NCI-H526 treated with DMSO at 0.1 percent for 48 hours (cell line): Measurements from ENCODE around the gene POC1B.

Source experiments
- DNase-seq: peaks from one replicate; lab custom pipeline; 2025; lab: John Stamatoyannopoulos, UW

The POC1B gene

DNA sequence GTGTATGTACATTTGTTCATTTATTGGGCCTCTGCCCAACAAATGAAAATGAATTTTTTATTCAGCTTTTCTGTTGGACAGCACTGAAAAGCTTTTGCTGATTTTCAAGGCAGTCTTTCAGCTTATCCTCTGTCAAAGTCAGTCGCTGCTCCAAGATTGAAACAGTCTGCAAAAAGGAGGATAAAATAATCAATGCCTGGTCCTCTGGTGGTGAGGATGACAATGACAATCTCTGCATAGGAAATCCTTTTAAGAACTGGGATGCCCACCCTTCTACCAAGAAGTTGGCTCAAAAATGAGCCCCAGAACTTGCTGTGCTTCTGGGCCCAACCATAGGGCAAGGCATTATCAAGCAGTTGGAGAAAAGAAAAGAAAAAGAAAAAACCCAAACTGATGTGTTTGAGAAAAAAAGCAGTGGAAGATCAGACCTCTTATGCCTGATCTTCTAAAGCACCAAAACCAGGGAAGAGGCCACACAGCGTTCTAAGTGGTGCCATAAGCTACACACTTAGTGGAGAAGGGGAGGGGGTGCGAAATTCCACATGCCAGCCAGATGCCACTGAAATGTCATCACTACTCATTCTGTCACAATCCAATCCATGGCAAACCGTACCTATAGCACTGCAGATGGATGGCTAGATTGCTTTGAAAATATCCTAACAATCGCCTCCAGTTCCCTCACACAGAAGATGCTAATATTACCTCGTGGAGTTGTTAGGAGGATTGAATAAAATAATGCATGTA lies 104.6 kb downstream of the POC1B start:
- no peak for DNase-seq

DNA sequence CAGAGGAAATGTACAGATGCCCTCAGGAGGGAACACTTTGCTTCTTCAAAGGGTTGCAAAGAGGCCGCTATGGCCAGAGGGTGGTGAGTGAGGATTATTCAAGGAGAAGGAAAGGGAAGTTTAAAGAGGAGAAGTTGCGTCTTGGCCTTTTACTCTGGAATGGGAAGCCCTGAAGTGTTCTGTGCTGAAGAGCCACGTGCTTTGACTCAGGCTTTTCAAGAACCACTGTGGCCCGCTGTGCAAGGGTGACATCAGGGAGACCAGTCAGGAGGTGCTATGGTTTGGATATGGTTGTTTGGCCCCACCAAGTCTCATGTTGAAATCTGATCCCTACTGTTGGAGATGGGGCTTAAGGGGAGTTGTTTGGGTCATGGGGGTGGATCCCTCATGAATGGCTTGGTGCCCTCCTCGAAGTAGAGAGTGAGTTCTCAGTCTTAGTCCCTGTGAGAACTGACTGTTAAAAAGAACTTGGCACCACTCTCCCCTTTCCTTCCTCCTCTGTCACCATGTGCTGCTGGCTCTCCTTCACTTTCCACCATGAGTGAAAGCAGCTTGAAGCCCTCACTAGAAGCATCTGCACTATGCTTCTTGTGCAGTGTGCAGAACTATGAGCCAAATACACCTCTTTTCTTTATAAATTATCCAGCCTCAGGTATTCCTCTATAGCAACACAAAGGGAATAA lies 107.5 kb downstream of the POC1B start:
- no peak for DNase-seq

DNA sequence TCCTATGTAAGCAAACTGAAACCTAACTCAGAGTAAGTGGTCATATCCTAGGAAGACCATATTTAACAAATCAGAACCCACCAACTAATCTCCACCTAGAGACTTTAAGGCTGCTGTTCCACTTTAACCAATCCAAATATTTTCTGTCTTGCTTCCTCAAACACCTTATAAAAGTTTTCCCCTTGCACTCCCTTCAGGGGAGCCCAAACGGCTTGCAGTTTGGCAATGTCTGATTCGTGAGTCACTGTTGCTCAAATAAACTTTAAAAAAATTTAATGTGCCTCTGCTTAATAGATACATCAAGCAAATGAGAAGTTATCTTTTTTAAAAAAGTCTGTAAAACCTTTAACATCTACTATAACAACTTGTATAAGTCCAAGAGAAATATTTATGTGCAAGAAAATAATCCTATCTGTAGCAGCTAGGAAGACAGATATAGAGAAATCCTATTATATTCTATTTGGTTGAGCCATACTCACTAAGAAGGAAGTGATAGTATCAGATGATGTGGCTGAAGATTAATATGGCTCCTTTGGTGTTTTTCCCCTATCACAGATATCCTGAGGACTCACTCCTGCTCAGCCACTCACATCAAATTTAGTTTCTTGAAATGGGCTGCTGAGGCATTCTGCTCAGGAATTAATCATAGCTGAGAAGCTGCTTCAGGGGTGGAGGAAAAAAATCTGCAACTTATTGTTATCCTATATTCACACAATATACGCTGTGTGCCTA lies 108.4 kb downstream of the POC1B start:
- no peak for DNase-seq

DNA sequence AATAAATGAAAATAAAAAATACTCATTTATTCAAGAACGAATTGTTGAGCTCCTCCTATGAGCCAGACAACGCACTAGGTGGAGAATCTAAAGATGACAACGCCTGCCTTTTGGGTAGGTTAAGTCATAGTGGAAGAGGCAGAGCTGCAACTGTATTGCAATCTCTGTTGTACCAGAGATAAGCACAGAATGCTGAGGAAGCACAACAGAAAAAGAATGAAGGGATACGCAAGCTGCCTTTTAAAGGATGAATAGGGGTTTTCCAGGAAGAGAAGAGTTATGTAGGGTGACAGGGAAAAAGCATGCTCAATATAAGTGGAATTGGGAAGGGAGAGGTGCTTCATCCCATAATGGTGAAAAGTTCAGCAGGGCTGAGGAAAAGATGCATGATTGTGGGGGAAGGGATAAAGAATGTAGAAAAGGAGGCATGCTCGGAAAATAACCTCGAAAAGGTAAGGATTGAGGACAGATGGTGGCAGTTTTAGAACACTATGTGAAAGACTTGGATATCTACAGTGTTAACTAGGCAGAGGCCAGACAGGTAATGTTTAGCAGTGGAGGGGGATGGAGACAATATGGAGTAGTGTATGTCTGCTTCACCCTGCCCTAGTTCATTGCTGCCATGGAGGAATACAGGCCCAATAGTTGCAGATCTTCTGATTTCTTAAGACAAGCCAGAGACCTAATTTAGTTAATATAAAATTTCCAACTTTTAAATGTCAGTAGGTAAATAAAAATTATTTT lies 109.6 kb downstream of the POC1B start:
- no peak for DNase-seq

DNA sequence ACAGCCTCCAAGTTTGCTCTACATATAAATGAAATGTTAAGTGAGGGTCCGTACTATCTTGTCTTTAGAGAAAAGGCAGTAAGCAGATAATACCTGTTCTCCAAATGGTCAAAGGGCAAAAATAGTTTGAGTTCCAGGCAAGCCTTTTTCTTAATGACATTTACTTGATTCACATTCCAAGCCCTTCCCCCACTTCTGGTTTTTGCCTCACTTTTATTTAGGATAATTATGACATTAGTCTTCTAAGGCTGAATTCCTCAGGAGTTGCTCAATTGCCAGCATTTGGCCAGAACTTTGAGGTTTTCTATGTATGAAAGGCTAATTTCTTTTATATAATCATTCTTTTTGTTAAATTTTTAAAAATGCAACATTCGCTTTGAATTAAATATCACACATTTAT lies 111.0 kb downstream of the POC1B start:
- no peak for DNase-seq

DNA sequence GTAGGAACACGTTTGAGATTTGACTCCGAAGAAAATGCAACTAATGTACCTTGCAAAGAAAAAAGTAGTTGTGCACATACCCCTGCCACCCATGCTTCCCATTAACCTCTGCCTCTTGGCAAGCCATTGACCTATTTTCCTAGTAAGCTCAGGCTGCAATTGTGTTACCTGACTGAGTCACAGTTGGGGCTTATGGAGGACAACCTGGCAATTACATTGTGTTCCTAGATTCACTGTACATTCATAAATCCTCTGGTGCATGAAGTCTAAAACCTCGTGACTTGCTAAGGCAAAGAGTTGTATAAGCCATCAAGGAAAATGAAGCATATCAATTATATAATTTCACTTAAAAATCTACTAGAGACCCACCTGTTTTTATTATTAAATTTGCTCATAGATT lies 111.5 kb downstream of the POC1B start:
- DNase-seq, result no peak

DNA sequence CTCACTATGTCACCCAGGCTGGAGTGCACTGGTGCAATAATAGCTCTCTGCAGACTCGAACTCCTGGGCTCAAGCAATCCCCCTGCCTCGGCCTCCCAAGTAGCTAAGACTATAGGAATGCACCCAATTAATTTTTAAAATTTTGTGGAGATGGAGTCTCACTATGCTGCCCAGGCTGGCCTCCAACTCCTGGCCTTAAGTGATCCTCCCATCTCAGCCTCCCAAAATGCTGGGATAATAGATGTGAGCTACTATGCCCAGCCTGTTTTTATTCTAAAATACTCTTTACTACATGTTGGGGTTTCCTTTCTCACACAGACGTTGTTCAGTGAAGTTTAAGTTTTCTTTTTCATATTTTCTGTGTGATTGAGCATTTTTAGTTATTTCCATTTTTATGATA lies 112.6 kb downstream of the POC1B start:
- DNase-seq, result no peak

DNA sequence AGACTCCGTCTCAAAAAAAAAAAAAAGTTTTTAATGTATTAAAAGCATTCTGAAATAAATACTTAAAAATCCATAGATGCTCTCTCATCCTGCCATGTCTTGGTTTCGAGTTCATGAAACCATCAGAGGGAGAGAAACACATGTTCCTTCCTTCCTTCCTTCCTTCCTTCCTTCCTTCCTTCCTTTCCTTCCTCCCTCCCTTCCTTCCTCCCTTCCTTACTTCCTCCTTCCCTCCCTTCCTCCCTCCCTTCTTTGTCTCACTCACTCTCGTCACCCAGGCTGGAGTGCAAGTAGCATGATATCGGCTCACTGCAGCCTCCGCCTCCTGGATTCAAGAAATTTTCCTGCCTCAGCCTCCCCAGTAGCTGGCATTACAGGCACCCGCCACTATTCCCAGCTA lies 113.2 kb downstream of the POC1B start:
- DNase-seq, result no peak

DNA sequence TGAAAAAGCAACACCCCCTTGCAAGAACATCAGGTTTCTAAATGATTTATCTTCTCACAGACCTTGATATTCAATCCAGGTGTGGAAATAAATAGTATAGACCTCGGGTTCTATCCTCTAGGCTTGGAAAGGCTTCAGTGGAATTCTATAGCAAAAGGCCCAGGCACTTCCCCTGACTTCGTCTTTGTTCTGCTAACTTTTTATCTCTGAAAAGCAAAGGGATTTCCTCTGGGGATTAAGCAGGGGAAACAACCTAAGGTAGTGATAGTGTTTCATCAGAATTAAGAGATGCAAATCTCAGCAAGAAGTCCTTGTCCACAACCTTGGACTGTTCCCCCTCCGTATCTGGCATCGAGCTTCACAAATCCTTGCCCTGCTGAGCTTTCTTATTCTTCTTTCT lies 114.0 kb downstream of the POC1B start:
- DNase-seq, result no peak

DNA sequence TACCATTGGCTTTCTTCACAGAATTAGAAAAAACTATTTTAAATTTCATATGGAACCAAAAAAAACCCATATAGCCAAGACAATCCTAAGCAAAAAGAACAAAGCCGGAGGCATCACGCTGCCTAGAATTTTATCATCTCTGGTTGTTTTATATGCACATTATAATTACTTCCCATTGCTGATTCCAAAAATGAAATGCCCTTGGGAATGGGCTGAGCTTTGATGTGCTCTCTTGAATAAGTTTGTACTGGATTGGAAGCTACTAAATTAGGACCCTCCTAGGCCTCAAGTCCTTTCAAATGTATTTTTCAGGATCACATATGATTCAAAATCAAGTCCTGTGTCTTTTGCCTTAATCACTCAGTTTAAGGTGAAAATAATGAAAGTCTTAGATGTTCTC lies 114.6 kb downstream of the POC1B start:
- no peak for DNase-seq

DNA sequence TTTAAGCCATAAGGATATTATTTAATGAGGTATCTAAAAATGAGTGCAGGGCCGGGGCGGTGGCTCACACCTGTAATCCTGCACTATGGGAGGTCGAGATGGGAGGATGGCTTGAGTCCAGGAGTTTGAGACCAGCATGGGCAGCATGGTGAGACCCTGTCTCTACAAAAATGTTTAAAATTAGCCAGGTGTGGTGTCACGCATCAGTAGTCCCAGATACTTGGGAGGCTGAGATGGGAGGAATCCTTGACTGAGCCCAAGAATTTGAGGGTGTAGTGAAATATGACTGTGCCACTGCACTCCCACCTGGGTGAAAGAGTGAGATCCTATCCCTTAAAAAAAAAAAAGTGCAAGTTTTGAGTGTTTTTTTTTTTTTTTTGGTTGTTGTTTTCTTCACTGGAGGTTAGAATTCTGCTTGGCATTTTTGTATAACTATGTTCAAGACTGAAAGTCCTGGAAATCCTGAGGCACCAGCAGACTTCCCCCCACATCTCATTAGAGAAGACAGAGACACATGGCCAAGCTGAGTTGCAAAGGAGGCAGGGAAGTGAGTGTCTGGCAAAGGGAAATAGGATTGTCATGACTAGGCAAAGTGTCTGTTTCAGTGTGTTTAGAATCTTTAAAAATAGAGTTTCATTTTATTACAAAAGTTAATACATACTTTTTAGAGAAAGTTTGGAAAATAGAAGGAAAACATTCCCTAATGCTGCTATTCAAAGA lies 120.1 kb downstream of the POC1B start:
- DNase-seq, result no peak

DNA sequence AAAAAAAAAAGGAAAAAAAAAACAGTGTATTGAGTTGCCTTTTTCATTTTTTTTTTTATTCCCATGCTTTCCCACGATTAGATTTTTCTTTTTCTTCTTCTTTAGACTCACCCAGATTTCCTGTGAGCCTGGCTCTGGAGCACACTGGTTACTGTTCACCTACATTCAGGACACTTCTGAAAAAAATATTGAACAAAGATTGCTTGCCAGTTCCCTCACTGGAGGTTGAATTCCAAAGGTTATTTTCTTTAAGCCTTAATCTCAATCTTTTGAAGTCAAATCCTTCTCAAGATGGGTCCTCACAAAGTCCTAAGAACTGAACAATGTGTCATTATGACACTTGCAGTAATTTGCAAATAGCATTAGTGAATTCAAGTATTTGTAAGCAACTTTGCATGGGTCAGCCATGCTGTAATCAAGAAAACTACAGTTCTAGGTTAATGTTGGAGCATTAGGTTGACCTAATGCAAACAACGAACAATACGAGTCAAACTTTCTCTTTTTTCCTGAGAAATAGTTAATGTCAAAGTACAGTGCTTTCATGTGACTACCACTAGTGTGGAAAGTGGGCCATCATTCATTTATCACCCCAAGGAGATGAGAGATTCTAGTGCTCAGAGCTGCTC lies 124.3 kb downstream of the POC1B start:
- no peak for DNase-seq

DNA sequence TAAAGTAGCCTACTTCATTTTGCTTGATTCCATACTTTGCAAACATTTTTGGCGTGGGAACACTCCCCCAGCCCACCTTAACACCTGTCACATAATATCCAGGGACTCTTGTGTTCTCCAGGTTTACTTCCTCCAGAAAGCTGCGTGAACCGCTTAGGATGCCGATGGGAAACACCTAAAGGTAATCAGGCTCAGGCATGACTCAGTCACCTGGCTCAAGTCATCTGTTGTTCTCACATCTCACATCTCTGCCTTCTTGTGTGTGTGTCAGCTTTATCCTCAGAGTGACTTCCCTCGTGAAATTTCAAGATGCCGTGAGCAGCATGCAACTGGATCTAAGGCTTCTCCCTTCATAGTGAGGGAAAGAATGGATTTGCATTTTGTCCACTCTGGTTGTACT lies 125.4 kb downstream of the POC1B start:
- no peak for DNase-seq

DNA sequence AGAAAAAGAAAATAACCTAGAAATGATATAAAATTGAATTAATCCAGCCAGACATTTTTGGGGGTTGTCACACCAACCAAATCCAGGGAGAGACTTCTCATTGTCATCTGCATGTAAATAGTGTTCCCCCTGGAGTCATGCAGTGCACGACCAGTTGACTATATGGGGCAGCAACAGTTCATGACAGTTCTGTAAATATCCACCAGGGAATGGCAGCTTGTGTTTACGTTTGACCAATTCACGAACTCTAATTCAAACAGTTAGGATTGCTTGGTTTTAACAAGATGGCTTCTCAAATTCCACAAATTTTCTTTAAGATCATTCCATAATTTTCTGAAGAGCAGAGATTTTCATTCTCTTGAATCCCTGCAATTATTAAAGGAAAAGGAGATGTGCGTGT lies 130.1 kb downstream of the POC1B start:
- no peak for DNase-seq

DNA sequence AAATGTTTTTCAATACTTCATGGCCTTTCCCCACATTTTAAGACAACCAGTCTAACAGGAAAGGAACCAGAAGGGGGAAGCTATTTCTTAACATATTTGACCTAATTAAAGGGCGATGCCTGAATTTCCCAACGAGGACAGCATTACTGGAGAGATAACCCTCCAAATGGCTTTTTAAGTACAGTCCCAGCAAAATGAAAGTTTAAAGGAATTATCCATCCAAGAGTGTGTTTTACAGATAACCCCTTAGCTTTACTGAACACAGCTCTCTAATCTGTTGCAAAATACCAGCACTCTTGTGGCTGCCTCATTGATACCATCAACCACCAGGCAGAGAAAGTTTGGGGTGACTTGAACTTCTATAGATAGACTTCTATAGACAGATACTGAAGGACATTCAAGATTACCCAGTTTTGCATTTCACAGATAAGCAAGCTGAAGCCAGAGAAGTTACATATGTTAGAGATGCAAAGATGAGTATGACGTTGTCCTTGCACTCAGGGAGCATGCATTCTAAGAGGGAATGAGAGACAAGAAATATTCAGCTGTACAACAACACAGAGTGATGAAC lies 132.2 kb downstream of the POC1B start:
- DNase-seq, result no peak

DNA sequence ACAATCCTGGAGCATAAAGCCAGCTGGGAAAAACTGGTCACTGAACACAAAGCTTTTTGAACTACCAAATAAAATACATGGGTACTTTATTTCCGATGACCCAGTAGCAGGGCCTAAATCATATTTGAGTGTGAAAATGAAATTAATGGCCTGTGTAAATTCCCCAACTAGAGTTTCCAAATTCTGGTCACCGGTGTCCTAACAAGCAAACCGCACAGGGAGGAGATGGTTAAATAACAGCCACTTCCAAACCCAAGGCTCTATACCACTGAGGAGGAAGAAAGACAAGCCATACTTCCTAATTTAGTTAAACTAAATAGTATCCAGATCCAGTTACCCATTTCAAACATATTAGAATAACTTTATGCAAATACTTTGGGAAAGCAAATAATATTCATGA lies 133.5 kb downstream of the POC1B start:
- peak; percentile 18 for DNase-seq

DNA sequence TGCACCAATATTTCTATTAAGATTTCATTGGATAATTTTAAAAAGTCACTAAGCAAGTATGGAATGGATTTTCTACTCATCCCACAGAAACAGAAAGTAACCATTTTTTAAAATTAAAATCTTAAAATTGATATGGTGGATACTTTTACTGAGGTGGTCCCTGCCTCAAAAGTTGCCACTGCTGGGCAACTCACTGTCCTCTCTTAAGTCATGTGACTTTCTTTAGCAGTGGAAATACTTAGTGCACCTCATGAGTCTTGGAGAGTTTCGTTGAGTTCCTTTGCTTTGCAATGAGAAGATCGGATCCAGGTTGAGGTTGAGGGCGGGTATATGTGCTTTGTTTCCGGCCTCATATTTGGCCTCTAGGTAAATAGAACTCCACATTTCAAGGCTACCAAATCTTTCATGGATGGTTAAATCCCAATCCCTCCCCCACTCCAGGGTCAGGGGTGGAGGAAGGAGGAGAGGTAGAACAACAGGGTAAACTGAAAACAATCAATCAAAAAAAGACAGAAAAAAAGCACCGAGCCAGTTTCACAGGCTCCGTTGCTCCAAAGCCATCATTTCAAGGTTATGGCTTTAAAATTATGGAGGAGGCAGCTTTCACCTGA lies 134.0 kb downstream of the POC1B start:
- no peak for DNase-seq

DNA sequence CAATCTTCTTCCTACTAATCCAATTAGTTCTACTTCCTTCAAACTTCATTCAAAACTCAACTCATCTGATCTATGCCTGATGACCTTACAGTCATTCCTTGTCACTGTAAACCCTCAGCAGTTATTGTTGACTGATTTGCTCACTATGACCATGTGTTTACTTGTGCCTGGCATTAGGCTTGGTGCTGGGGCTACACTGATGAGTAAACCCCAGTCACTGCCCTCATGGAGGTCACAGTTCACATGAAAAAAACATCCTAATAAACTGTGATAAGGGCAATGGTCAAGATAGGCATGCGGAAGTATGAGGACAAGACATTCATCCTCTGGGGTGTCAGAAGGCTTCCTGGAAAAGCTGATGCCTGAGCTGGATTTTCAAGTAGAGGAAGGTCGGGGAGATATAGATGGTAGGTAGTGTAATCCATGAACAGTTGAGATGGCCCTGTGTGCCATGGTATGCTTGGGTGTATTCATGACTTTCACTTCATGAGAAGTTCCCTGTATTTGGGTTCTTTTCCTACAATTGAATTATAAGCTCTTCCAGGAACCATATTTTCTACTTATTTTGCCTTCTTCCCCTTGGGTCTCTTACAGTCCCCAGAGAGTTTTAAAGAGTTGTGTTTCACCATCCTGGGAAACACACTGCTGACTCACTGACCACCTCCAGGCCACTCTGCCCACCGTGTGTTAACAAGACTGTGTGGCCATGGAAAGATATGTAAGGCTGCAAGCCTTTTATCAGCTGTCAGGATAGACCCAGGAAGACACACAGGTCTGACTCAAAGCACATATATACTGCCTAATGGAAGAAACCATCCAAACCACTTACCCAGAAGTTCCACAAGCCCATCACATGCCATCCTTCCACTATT lies 134.8 kb downstream of the POC1B start:
- DNase-seq, result no peak
